Measurements from ENCODE around the gene LIPJ. TPM values are rescaled to one million over a fixed set of nuclear protein-coding genes. Genes with fewer than 3 reads are reported as not detected.

LIPJ gene
- total RNA-seq, 1 experiment from 2014 or later = not detected

GRCh38 chr10:88546497-88546896, 40.1 kb upstream of the LIPJ start:
- no peaks in the 10 kb centered on the region for H3K9me3 ChIP-seq (ENCODE audit: low read length)
- no peaks in the 10 kb centered on the region for H3K36me3 ChIP-seq (ENCODE audit: insufficient read depth, low read length)
- H3K79me2 ChIP-seq (ENCODE audit: low read length) = no peaks in the 10 kb centered on the region
- H3K9me2 ChIP-seq (replicated peaks; ENCODE audit: insufficient read depth, low read length) = no peaks in the 10 kb centered on the region
- no peak overlapping the region for H3K4me2 ChIP-seq (ENCODE audit: low read depth, low read length, poor library complexity, severe bottlenecking)
- peaks cover 6% of the 10 kb centered on the region for H3K4me1 ChIP-seq (ENCODE audit: low read length)
- H3K4me3 ChIP-seq (ENCODE audit: low read length) = no peak overlapping the region
- H3K27ac ChIP-seq (ENCODE audit: low read length) = no peak overlapping the region
- H3K9ac ChIP-seq (ENCODE audit: low read length) = no peak overlapping the region
- no peak overlapping the region for H2AFZ ChIP-seq (ENCODE audit: low read length)
- no peaks in the 10 kb centered on the region for H3K27me3 ChIP-seq (ENCODE audit: low read length)
- H4K20me1 ChIP-seq (ENCODE audit: insufficient read depth, low read depth, low read length) = no peaks in the 10 kb centered on the region
- DNase-seq = no peak

DNA sequence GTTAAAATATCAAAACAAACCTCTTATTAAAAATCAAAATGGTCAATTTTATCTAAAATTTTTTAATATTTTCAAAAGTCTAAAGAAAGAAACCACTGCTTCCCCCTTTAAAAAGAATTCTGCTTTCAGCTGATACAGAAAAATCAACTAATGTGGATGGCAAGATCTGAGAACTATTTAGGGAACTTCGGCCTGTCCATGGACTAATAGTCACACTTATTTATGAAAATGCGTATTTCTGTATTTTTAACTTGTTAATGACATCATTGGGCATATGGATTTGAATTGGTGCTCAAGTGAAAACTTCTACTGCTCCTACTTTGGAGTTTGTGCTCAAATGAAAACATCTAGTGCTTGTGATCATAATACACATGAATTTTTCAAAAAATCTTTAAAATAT, 35.3 kb upstream of the LIPJ start:
- no peak overlapping the region for H3K27ac ChIP-seq (ENCODE audit: low read length)
- no peaks in the 10 kb centered on the region for H3K79me2 ChIP-seq (ENCODE audit: low read length)
- H3K4me1 ChIP-seq (ENCODE audit: low read length) = peaks cover 8% of the 10 kb centered on the region
- no peaks in the 10 kb centered on the region for H4K20me1 ChIP-seq (ENCODE audit: insufficient read depth, low read depth, low read length)
- no peak overlapping the region for H3K9ac ChIP-seq (ENCODE audit: low read length)
- no peak overlapping the region for H2AFZ ChIP-seq (ENCODE audit: low read length)
- no peaks in the 10 kb centered on the region for H3K27me3 ChIP-seq (ENCODE audit: low read length)
- H3K4me2 ChIP-seq (ENCODE audit: low read depth, low read length, poor library complexity, severe bottlenecking) = no peak overlapping the region
- DNase-seq = no peak
- H3K4me3 ChIP-seq (ENCODE audit: low read length) = no peak overlapping the region
- no peaks in the 10 kb centered on the region for H3K9me2 ChIP-seq (replicated peaks; ENCODE audit: insufficient read depth, low read length)
- no peaks in the 10 kb centered on the region for H3K9me3 ChIP-seq (ENCODE audit: low read length)
- no peaks in the 10 kb centered on the region for H3K36me3 ChIP-seq (ENCODE audit: insufficient read depth, low read length)

DNA sequence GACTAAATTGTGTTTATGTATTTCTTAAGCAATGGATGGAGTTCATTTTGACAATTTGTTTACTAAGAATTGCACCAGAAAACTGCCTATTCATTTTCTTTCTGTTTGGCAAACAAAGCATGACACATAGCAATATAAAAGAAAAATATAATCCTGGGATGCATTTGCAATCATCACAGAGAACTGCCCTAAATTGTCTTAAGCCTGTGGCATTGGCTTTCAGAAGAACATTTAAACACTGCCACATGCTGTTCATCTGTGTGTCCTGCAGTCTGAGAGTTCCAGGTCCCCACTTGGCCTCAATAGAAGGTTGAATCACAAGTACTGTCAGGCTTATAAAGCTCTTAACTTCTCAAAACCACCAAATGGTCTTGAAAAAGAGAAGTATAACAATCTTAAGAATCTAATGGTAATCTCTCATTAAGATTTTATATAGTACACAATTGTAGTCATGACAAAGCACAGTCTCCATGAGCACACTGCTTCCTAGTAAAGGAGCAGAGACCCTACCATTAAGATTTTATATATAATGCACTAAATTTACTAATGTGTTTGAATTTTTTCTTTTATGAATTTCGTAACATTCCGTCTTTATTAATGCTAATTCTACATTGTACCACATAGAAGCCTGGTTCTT, 33.3 kb upstream of the LIPJ start:
- no peaks in the 10 kb centered on the region for H3K9me2 ChIP-seq (replicated peaks; ENCODE audit: insufficient read depth, low read length)
- no peaks in the 10 kb centered on the region for H3K9me3 ChIP-seq (ENCODE audit: low read length)
- no peaks in the 10 kb centered on the region for H3K36me3 ChIP-seq (ENCODE audit: insufficient read depth, low read length)
- peaks cover 8% of the 10 kb centered on the region for H3K4me1 ChIP-seq (ENCODE audit: low read length)
- H3K4me2 ChIP-seq (ENCODE audit: low read depth, low read length, poor library complexity, severe bottlenecking) = no peak overlapping the region
- no peak overlapping the region for H3K4me3 ChIP-seq (ENCODE audit: low read length)
- no peak overlapping the region for H3K9ac ChIP-seq (ENCODE audit: low read length)
- DNase-seq = peak; percentile 62
- H4K20me1 ChIP-seq (ENCODE audit: insufficient read depth, low read depth, low read length) = no peaks in the 10 kb centered on the region
- no peak overlapping the region for H2AFZ ChIP-seq (ENCODE audit: low read length)
- no peak overlapping the region for H3K27ac ChIP-seq (ENCODE audit: low read length)
- no peaks in the 10 kb centered on the region for H3K79me2 ChIP-seq (ENCODE audit: low read length)
- H3K27me3 ChIP-seq (ENCODE audit: low read length) = no peaks in the 10 kb centered on the region

GRCh38 chr10:88555190-88555908, 31.2 kb upstream of the LIPJ start:
- Histone ChIP-seq H3K4me1 (ENCODE audit: low read length) (peaks cover 8% of the 10 kb centered on the region), H3K9me3 (ENCODE audit: low read length) (no peaks in the 10 kb centered on the region), H3K27ac (ENCODE audit: low read length) (no peak overlapping the region), H2AFZ (ENCODE audit: low read length) (no peak overlapping the region), H3K36me3 (ENCODE audit: insufficient read depth, low read length) (no peaks in the 10 kb centered on the region), H4K20me1 (ENCODE audit: insufficient read depth, low read depth, low read length) (no peaks in the 10 kb centered on the region), H3K27me3 (ENCODE audit: low read length) (no peaks in the 10 kb centered on the region), H3K79me2 (ENCODE audit: low read length) (no peaks in the 10 kb centered on the region), H3K4me3 (ENCODE audit: low read length) (no peak overlapping the region), H3K9ac (ENCODE audit: low read length) (no peak overlapping the region), H3K4me2 (ENCODE audit: low read depth, low read length, poor library complexity, severe bottlenecking) (no peak overlapping the region), H3K9me2 (replicated peaks; ENCODE audit: insufficient read depth, low read length) (no peaks in the 10 kb centered on the region)
- no peak for DNase-seq

- H3K36me3 ChIP-seq (ENCODE audit: insufficient read depth, low read length) = no peaks in the 10 kb centered on the region
- H3K4me3 ChIP-seq (ENCODE audit: low read length) = no peak overlapping the region
- no peaks in the 10 kb centered on the region for H4K20me1 ChIP-seq (ENCODE audit: insufficient read depth, low read depth, low read length)
- H3K9me3 ChIP-seq (ENCODE audit: low read length) = no peaks in the 10 kb centered on the region
- H3K79me2 ChIP-seq (ENCODE audit: low read length) = no peaks in the 10 kb centered on the region
- H3K9me2 ChIP-seq (replicated peaks; ENCODE audit: insufficient read depth, low read length) = no peaks in the 10 kb centered on the region
- H3K27ac ChIP-seq (ENCODE audit: low read length) = no peak overlapping the region
- H3K4me1 ChIP-seq (ENCODE audit: low read length) = no peaks in the 10 kb centered on the region
- no peak overlapping the region for H2AFZ ChIP-seq (ENCODE audit: low read length)
- H3K9ac ChIP-seq (ENCODE audit: low read length) = no peak overlapping the region
- no peaks in the 10 kb centered on the region for H3K27me3 ChIP-seq (ENCODE audit: low read length)
- no peak overlapping the region for H3K4me2 ChIP-seq (ENCODE audit: low read depth, low read length, poor library complexity, severe bottlenecking)
- DNase-seq = no peak
Measured at GRCh38 chr10:88557256-88557655, 29.3 kb upstream of the LIPJ start.

DNA sequence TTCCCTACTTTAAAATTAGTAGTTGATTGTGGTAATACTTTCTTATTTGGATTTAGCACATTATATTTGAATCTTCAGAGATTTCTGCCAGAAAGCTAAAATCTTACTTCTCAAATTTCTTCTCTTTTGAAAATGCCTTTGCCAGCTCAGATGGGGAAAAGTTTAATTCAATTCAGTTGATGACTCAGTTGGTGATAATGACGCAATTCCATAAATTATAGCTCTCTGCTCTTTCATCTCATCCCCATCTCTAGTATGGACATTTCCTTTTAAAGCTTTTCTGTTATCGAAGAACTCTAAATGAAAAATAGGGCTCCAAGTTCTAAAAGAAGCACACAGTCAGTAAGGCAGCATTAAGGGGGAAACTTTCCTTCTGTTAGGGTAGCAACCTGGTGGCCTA, 28.9 kb upstream of the LIPJ start:
- Histone ChIP-seq H3K4me2 (ENCODE audit: low read depth, low read length, poor library complexity, severe bottlenecking) (no peak overlapping the region), H3K79me2 (ENCODE audit: low read length) (no peaks in the 10 kb centered on the region), H3K36me3 (ENCODE audit: insufficient read depth, low read length) (no peaks in the 10 kb centered on the region), H3K9ac (ENCODE audit: low read length) (no peak overlapping the region), H3K4me1 (ENCODE audit: low read length) (no peaks in the 10 kb centered on the region), H3K9me2 (replicated peaks; ENCODE audit: insufficient read depth, low read length) (no peaks in the 10 kb centered on the region), H3K27ac (ENCODE audit: low read length) (no peak overlapping the region), H2AFZ (ENCODE audit: low read length) (no peak overlapping the region), H3K9me3 (ENCODE audit: low read length) (no peaks in the 10 kb centered on the region), H3K4me3 (ENCODE audit: low read length) (no peak overlapping the region), H3K27me3 (ENCODE audit: low read length) (no peaks in the 10 kb centered on the region), H4K20me1 (ENCODE audit: insufficient read depth, low read depth, low read length) (no peaks in the 10 kb centered on the region)
- no peak for DNase-seq

- H3K4me3 ChIP-seq (ENCODE audit: low read length) = no peak overlapping the region
- no peaks in the 10 kb centered on the region for H4K20me1 ChIP-seq (ENCODE audit: insufficient read depth, low read depth, low read length)
- no peak overlapping the region for H3K27ac ChIP-seq (ENCODE audit: low read length)
- H3K9me2 ChIP-seq (replicated peaks; ENCODE audit: insufficient read depth, low read length) = no peaks in the 10 kb centered on the region
- no peaks in the 10 kb centered on the region for H3K9me3 ChIP-seq (ENCODE audit: low read length)
- H3K36me3 ChIP-seq (ENCODE audit: insufficient read depth, low read length) = no peaks in the 10 kb centered on the region
- no peak for DNase-seq
- H3K27me3 ChIP-seq (ENCODE audit: low read length) = no peaks in the 10 kb centered on the region
- no peak overlapping the region for H3K9ac ChIP-seq (ENCODE audit: low read length)
- no peak overlapping the region for H2AFZ ChIP-seq (ENCODE audit: low read length)
- no peak overlapping the region for H3K4me2 ChIP-seq (ENCODE audit: low read depth, low read length, poor library complexity, severe bottlenecking)
- no peaks in the 10 kb centered on the region for H3K79me2 ChIP-seq (ENCODE audit: low read length)
- H3K4me1 ChIP-seq (ENCODE audit: low read length) = no peaks in the 10 kb centered on the region
Measured at GRCh38 chr10:88562152-88562551, 24.4 kb upstream of the LIPJ start.

DNA sequence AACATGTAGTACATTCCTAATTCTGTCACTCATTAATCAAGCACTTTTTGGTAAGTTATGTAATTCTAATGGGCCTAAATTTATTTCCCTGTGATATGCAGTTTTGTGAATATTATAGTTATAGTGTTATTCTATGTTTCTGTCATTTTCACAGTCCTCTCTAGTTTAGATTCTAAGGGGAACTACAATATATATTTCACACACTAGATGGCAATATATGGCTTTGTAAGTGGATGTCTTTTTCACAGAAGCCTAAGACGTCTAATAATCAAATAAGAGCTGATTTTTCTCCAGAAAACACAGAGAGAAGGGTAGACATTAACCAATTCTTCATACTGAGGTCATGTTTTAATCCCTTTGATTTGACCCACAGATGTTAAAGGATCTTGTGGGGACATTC, 21.5 kb upstream of the LIPJ start:
- no peaks in the 10 kb centered on the region for H3K4me1 ChIP-seq (ENCODE audit: low read length)
- H3K4me2 ChIP-seq (ENCODE audit: low read depth, low read length, poor library complexity, severe bottlenecking) = no peak overlapping the region
- no peak overlapping the region for H3K4me3 ChIP-seq (ENCODE audit: low read length)
- DNase-seq = peak; percentile 51
- no peaks in the 10 kb centered on the region for H4K20me1 ChIP-seq (ENCODE audit: insufficient read depth, low read depth, low read length)
- H3K79me2 ChIP-seq (ENCODE audit: low read length) = no peaks in the 10 kb centered on the region
- no peaks in the 10 kb centered on the region for H3K36me3 ChIP-seq (ENCODE audit: insufficient read depth, low read length)
- H3K9me3 ChIP-seq (ENCODE audit: low read length) = no peaks in the 10 kb centered on the region
- no peak overlapping the region for H2AFZ ChIP-seq (ENCODE audit: low read length)
- H3K9ac ChIP-seq (ENCODE audit: low read length) = no peak overlapping the region
- H3K9me2 ChIP-seq (replicated peaks; ENCODE audit: insufficient read depth, low read length) = no peaks in the 10 kb centered on the region
- no peaks in the 10 kb centered on the region for H3K27me3 ChIP-seq (ENCODE audit: low read length)
- no peak overlapping the region for H3K27ac ChIP-seq (ENCODE audit: low read length)
